ENCODE data around the gene HNRNPA0. TPM values are rescaled to one million over a fixed set of nuclear protein-coding genes. Genes with fewer than 3 reads are reported as not detected.

The HNRNPA0 gene
- total and polyA plus RNA-seq, 2 of the 8 experiments (the other 6 are each of a cell fraction or from before 2014, with no cell fraction given): 22.0 to 71.3 TPM

DNA sequence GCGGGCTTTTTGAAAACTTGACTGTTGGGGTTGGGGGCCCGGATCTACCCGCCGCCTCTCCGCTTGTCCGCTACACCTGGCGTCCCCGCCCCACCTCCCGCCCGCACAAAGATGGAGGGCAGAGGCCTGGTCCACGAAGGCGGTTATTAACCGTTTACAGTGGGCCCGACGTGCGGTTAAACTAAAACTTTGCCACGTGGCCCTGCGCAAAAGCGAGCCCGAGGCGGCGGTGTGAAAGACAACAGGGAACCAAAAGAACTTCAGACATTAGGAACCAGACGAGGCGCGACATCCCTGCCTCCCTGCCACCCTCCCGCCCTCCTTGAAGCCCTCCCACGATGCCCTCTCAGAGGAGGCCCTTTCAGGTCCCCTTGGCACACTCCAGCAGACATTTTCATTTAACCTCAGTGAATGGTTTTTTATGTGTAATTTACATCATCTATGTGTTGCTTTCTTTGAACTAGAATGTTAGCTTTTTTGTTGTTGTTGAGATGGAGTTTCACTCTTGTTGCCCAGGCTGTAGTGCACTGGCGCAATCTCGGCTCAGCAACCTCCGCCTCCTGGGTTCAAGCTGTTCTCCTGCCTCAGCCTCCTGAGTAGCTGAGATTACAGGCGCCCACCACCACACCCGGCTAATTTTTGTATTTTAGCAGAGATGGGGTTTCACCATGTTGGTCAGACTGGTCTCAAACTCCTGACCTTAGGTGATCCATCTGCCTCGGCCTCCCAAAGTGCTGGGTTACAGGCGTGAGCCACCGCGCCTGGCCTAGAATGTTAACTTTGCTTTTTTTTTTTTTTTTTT, 999 bp upstream of the HNRNPA0 start:
- Histone ChIP-seq H3K4me2 (ENCODE audit: insufficient read depth in 1 of 2, low read depth in 2 of 2, low read length in 2 of 2) (peak overlapping the region; percentile 61 to 85), H3K36me3 (ENCODE audit: control insufficient read depth in 2 of 4, insufficient read depth in 4 of 4, low read length in 3 of 4) (peaks cover 0 to 25% (median 0%) of the 10 kb centered on the region in 4 experiments; a peak in 1 of 8 replicates), H2AK5ac (ENCODE audit: low read depth, low read length) (no peak overlapping the region), H3K4me3 (ENCODE audit: extremely low read depth in 1 of 4, insufficient read depth in 2 of 4, low read depth in 3 of 4, low read length in 4 of 4) (peak overlapping the region; percentile 92 to 100 (median 100)), H2BK12ac (ENCODE audit: low read depth, low read length) (peak overlapping the region; percentile 29; the same call in 1 of the 2 replicates), H4K8ac (ENCODE audit: extremely low read depth, insufficient read depth, low read length) (peak overlapping the region; percentile 99), H3K9me3 (ENCODE audit: insufficient read depth in 2 of 2, low read depth in 1 of 2, low read length in 1 of 2) (0 out of 4 replicates have a peak, but pooled peaks cover 2 to 3% of the 10 kb centered on the region in 2 experiments), H3K23ac (ENCODE audit: insufficient read length) (no peak overlapping the region), H3K9ac (replicated peaks in 1 of 4; ENCODE audit: extremely low read depth in 1 of 4, low read depth in 3 of 4, low read length in 3 of 4) (peak overlapping the region; percentile 35 to 100 (median 78)), H3K79me2 (ENCODE audit: control insufficient read depth in 1 of 2, insufficient read depth in 2 of 2, low read length in 2 of 2) (peaks cover 21 to 40% of the 10 kb centered on the region in 2 experiments), H3K18ac (ENCODE audit: extremely low read depth, low read length) (peak overlapping the region; percentile 71), H2AFZ (ENCODE audit: low read length) (0 out of 2 replicates have a peak overlapping the region, but pooled peaks have one; percentile 9), H3K23me2 (ENCODE audit: low read depth, low read length) (peaks cover 2% of the 10 kb centered on the region; the same call in 1 of the 2 replicates), H3K4ac (replicated peaks; ENCODE audit: insufficient read length, low read depth, low read length) (peak overlapping the region; percentile 13), H3K56ac (replicated peaks; ENCODE audit: insufficient read length, low read depth, low read length) (peak overlapping the region; percentile 99), H4K91ac (replicated peaks; ENCODE audit: insufficient read length, low read length) (peak overlapping the region; percentile 89), H4K20me1 (replicated peaks in 1 of 2; ENCODE audit: control insufficient read depth in 1 of 2, insufficient read depth in 2 of 2, low read length in 2 of 2) (peaks cover 13 to 22% of the 10 kb centered on the region in 2 experiments), H2BK5ac (ENCODE audit: low read depth, low read length) (peak overlapping the region; percentile 71), H3K79me1 (ENCODE audit: low read depth, low read length) (no peaks in the 10 kb centered on the region), H3K27me3 (replicated peaks in 1 of 4; ENCODE audit: control insufficient read depth in 3 of 4, extremely low read depth in 1 of 4, insufficient read depth in 3 of 4, low read length in 3 of 4) (no peaks in the 10 kb centered on the region), H3K27ac (ENCODE audit: low read depth, low read length) (peak overlapping the region; percentile 100), H2BK120ac (replicated peaks; ENCODE audit: low read depth, low read length) (no peak overlapping the region), H3K4me1 (replicated peaks in 1 of 4; ENCODE audit: control insufficient read depth in 3 of 4, insufficient read depth in 4 of 4, low read length in 3 of 4) (peaks cover 0 to 3% (median 0%) of the 10 kb centered on the region in 4 experiments; a peak in 3 of 7 replicates), H2BK15ac (ENCODE audit: low read length) (no peak overlapping the region), H4K5ac (ENCODE audit: insufficient read length, low read depth, low read length) (peak overlapping the region; percentile 80), H2BK20ac (ENCODE audit: low read length) (no peak overlapping the region), H3K14ac (ENCODE audit: insufficient read length) (no peak overlapping the region)
- FAIRE-seq (no peak), DNase-seq (ENCODE audit: low read depth in 1 of 2, low spot score in 2 of 2) (no peak)
- POLR2A ChIA-PET (ENCODE audit: partially characterized antibody): interaction anchor here (0.5 to 3.5 kb wide), 9 partner anchors 9 to 492 kb away, joined by 3 to 43 read pairs (median 5); partner anchors contain the start of gene KLHL3
- CTCF ChIA-PET (ENCODE audit: partially characterized antibody): interaction anchor here (0.7 to 1.7 kb wide), 4 partner anchors 24 to 597 kb away, joined by 3 to 4 read pairs (median 3); no protein-coding TSS in a partner anchor
- 40% methylated on average over 23 of the region's 36 CpGs; no CpG with 5 or more reads in 1 of the 2 experiments for WGBS, 2 experiments (ENCODE audit: extremely low coverage in 1 of 2, insufficient coverage in 1 of 2, insufficient read length in 1 of 2, insufficient replicate concordance in 2 of 2, low coverage in 1 of 2, low lambda C conversion rate in 2 of 2, missing lambda C conversion rate in 1 of 2)
- TF ChIP-seq, protein P1, sequence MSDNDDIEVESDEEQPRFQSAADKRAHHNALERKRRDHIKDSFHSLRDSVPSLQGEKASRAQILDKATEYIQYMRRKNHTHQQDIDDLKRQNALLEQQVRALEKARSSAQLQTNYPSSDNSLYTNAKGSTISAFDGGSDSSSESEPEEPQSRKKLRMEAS (IDR thresholded peaks at IDR 0.05): peak; percentile 90
- TF ChIP-seq, protein P2, sequence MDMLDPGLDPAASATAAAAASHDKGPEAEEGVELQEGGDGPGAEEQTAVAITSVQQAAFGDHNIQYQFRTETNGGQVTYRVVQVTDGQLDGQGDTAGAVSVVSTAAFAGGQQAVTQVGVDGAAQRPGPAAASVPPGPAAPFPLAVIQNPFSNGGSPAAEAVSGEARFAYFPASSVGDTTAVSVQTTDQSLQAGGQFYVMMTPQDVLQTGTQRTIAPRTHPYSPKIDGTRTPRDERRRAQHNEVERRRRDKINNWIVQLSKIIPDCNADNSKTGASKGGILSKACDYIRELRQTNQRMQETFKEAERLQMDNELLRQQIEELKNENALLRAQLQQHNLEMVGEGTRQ (IDR thresholded peaks at IDR 0.05; ENCODE audit: low read length): no peak
- TF ChIP-seq ASH2L (IDR thresholded peaks at IDR 0.05; ENCODE audit: low read length): no peak
- TF ChIP-seq, protein P3, sequence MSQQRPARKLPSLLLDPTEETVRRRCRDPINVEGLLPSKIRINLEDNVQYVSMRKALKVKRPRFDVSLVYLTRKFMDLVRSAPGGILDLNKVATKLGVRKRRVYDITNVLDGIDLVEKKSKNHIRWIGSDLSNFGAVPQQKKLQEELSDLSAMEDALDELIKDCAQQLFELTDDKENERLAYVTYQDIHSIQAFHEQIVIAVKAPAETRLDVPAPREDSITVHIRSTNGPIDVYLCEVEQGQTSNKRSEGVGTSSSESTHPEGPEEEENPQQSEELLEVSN (IDR thresholded peaks at IDR 0.05): peak; percentile 86
- TF ChIP-seq EZH2 (IDR thresholded peaks at IDR 0.05; ENCODE audit: low read depth, low read length, severe bottlenecking): no peak

All from H1 (cell line).